HCT116 (cell line): Measurements from ENCODE around the gene GTPBP1. TPM values are rescaled to one million over a fixed set of nuclear protein-coding genes. Genes with fewer than 3 reads are reported as not detected.

ENCODE experiments used
- ATAC-seq: fragments of 200-7000 bp; cut with Tn5 transposase; 2 replicates; pipeline ENCODE4 v1.9.1; 2020; ENCODE audit warnings: mild to moderate bottlenecking, moderate library complexity
- BruUV-seq: library from RNA; stranded (reverse); fragments of 400-500 nt; replicated peaks from 2 replicates; lab custom pipeline; 2021; lab: Mats Ljungman, UMichigan
- CTCF ChIA-PET: fragments of 300-600 bp; sonication (Branson Sonifier 250); formaldehyde crosslinking; loops from one replicate; lab custom pipeline; 2021; ENCODE audit warnings: antibody characterized with exemption; lab: Charles Lee
- POLR2A ChIA-PET: fragments of 300-600, 350-600 bp; sonication (Branson Sonifier 250); formaldehyde crosslinking; loops from one replicate; lab custom pipeline; 2021; ENCODE audit warnings: antibody characterized with exemption; lab: Charles Lee
- RAD21 ChIA-PET, 2 experiments: fragments of 300-600 bp; sonication (Branson Sonifier 250); formaldehyde crosslinking; loops; one replicate each; lab custom pipeline; 2023; ENCODE audit warnings: low total read pairs in 2 of 2; ENCODE audit not compliant: uncharacterized antibody in 2 of 2, unreplicated experiment in 2 of 2, low non-redundant PET in 1 of 2; lab: Charles Lee
- DNase-seq: peaks from one replicate; pipeline ENCODE4 v3.0.0-alpha.2; 2010; ENCODE audit warnings: low read depth, low spot score
- H2AFZ ChIP-seq: fragments of 200-600 bp; shearing (Covaris generic), sonication (generic); 2 replicates; pipeline ENCODE4 v1.6.1; 2017; ENCODE audit warnings: low read depth, mixed run types, mixed read lengths, antibody characterized with exemption, low read length; ENCODE audit not compliant: poor library complexity, severe bottlenecking
- H3K27ac ChIP-seq: 2 replicates; pipeline ENCODE4 v1.5.1; 2012; ENCODE audit warnings: low read depth, low read length
- H3K27me3 ChIP-seq: fragments of 200-600 bp; sonication (generic); 2 replicates; pipeline ENCODE4 v1.6.1; 2016; ENCODE audit warnings: mixed run types, low read length, mixed read lengths; ENCODE audit not compliant: insufficient read depth
- H3K36me3 ChIP-seq, 2 experiments: fragments of 200-500 bp in 1 of 2; fragments of 200-600 bp in 1 of 2; sonication (Bioruptor generic) in 1 of 2; sonication (generic) in 1 of 2; 2 replicates each; pipeline versions ENCODE4 v1.5.1 to v1.6.1; 2014 to 2016; ENCODE audit warnings: low read length in 2 of 2, inconsistent platforms in 1 of 2, mixed read lengths in 1 of 2, mixed run types in 1 of 2; ENCODE audit not compliant: insufficient read depth in 2 of 2, control insufficient read depth in 1 of 2
- H3K4me1 ChIP-seq, 2 experiments: fragments of 200-600 bp in 1 of 2; sonication (generic) in 1 of 2; 2 replicates each; pipeline versions ENCODE4 v1.5.1 to v1.6.1; 2012 to 2017; ENCODE audit warnings: low read length in 2 of 2, inconsistent platforms in 1 of 2, mild to moderate bottlenecking in 1 of 2, mixed read lengths in 1 of 2, mixed run types in 1 of 2, moderate library complexity in 1 of 2; ENCODE audit not compliant: insufficient read depth in 2 of 2, control insufficient read depth in 1 of 2
- H3K4me2 ChIP-seq: fragments of 200-600 bp; sonication (generic); 2 replicates; pipeline ENCODE4 v1.6.1; 2017; ENCODE audit warnings: mixed run types, low read length, mixed read lengths
- H3K4me3 ChIP-seq, 2 experiments: fragments of 200-600 bp in 1 of 2; sonication (generic) in 1 of 2; replicated peaks in 1 of 2; 2 replicates each; pipeline ENCODE4 v1.5.1; 2011 to 2016; ENCODE audit warnings: low read length in 2 of 2, control low read depth in 1 of 2, low read depth in 1 of 2, mild to moderate bottlenecking in 1 of 2, mixed read lengths in 1 of 2, mixed run types in 1 of 2
- H3K79me2 ChIP-seq: fragments of 200-600 bp; sonication (generic); 2 replicates; pipeline ENCODE4 v1.6.1; 2017; ENCODE audit warnings: mild to moderate bottlenecking, mixed run types, low read length, moderate library complexity, mixed read lengths; ENCODE audit not compliant: insufficient read depth
- H3K9ac ChIP-seq: fragments of 200-600 bp; sonication (generic); 2 replicates; pipeline ENCODE4 v1.6.1; 2016; ENCODE audit warnings: low read length, mixed read lengths
- H3K9me2 ChIP-seq: fragments of 200-600 bp; sonication (generic), shearing (Covaris generic); 2 replicates; pipeline ENCODE4 v1.6.1; 2017; ENCODE audit warnings: mixed run types, mild to moderate bottlenecking, moderate library complexity; ENCODE audit not compliant: insufficient read depth
- H3K9me3 ChIP-seq, 2 experiments: fragments of 200-500 bp in 1 of 2; fragments of 200-600 bp in 1 of 2; sonication (Bioruptor generic) in 1 of 2; sonication (generic) in 1 of 2; 2 replicates each; pipeline ENCODE4 v1.6.1; 2014 to 2017; ENCODE audit warnings: low read length in 2 of 2, mixed read lengths in 2 of 2, inconsistent platforms in 1 of 2, low read depth in 1 of 2, mild to moderate bottlenecking in 1 of 2, mixed run types in 1 of 2, moderate library complexity in 1 of 2; ENCODE audit not compliant: control insufficient read depth in 1 of 2, insufficient read depth in 1 of 2
- H4K20me1 ChIP-seq: fragments of 200-600 bp; sonication (generic), shearing (Covaris generic); 2 replicates; pipeline ENCODE4 v1.6.1; 2017; ENCODE audit warnings: mixed run types, mild to moderate bottlenecking, moderate library complexity; ENCODE audit not compliant: insufficient read depth
- CBX3 ChIP-seq: IDR thresholded peaks from 2 replicates; pipeline ENCODE4 v1.6.1; 2012; ENCODE audit warnings: low read depth
- CEBPB ChIP-seq: IDR thresholded peaks from 2 replicates; pipeline ENCODE4 v1.6.1; 2012; ENCODE audit warnings: low read depth
- EGR1 ChIP-seq: IDR thresholded peaks from 2 replicates; pipeline ENCODE4 v1.6.1; 2012; ENCODE audit warnings: low read depth
- EZH2 ChIP-seq: fragments of 200-600 bp; sonication (generic); IDR thresholded peaks from 2 replicates; pipeline ENCODE4 v1.6.1; 2017; ENCODE audit warnings: antibody characterized with exemption, mixed run types
- POLR2AphosphoS5 ChIP-seq: IDR thresholded peaks from 2 replicates; pipeline ENCODE4 v1.6.1; 2011; ENCODE audit warnings: mild to moderate bottlenecking, low read depth, low read length, moderate library complexity
- YY1 ChIP-seq: IDR thresholded peaks from 2 replicates; pipeline ENCODE4 v1.6.1; 2011; ENCODE audit warnings: low read length, low read depth, moderate library complexity, mild to moderate bottlenecking; ENCODE audit not compliant: insufficient replicate concordance; ENCODE audit errors: extremely low read depth
- ZNF274 ChIP-seq: fragments of 200-500 bp; sonication (Bioruptor generic); IDR thresholded peaks from 2 replicates; pipeline ENCODE4 v1.6.1; 2014; ENCODE audit warnings: mild to moderate bottlenecking, low read depth, low read length, inconsistent platforms
- intact Hi-C: fragments of 100-400 bp; cut with micrococcal nuclease; formaldehyde crosslinking; loops from 2 replicates; pipeline ENCODE4 v1.10.0; 2022
- total RNA-seq: library from RNA; stranded (reverse); gene quantifications from one replicate; pipeline ENCODE4 v1.2.1, GENCODE V29; 2021; ENCODE audit not compliant: unreplicated experiment
- TF ChIP-seq, protein P1 (sequence below): IDR thresholded peaks from 2 replicates; pipeline ENCODE4 v1.6.1; 2011; ENCODE audit warnings: mild to moderate bottlenecking, low read length, moderate library complexity; ENCODE audit not compliant: insufficient replicate concordance; ENCODE audit errors: extremely low read depth
- TF ChIP-seq, protein P2 (sequence below): IDR thresholded peaks from 2 replicates; pipeline ENCODE4 v1.6.1; 2012

GTPBP1 gene
- total RNA-seq, 1 experiment from 2014 or later = 48.2 TPM

GRCh38 chr22:38744981-38745380 is 39.2 kb downstream of the GTPBP1 start:
- RAD21 ChIA-PET = no interaction called here
- H3K4me1 ChIP-seq = peaks cover 8 to 16% of the 10 kb centered on the region in 2 experiments
- H4K20me1 ChIP-seq = no peaks in the 10 kb centered on the region
- H3K9ac ChIP-seq = no peak overlapping the region
- H3K4me2 ChIP-seq = 0 out of 2 replicates have a peak overlapping the region, but pooled peaks have one; percentile 21
- TF ChIP-seq, protein P1, sequence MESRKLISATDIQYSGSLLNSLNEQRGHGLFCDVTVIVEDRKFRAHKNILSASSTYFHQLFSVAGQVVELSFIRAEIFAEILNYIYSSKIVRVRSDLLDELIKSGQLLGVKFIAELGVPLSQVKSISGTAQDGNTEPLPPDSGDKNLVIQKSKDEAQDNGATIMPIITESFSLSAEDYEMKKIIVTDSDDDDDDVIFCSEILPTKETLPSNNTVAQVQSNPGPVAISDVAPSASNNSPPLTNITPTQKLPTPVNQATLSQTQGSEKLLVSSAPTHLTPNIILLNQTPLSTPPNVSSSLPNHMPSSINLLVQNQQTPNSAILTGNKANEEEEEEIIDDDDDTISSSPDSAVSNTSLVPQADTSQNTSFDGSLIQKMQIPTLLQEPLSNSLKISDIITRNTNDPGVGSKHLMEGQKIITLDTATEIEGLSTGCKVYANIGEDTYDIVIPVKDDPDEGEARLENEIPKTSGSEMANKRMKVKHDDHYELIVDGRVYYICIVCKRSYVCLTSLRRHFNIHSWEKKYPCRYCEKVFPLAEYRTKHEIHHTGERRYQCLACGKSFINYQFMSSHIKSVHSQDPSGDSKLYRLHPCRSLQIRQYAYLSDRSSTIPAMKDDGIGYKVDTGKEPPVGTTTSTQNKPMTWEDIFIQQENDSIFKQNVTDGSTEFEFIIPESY = no peak
- TF ChIP-seq CEBPB = no peak
- no peak for TF ChIP-seq POLR2AphosphoS5
- TF ChIP-seq EGR1 = no peak
- no peak for TF ChIP-seq CBX3
- TF ChIP-seq ZNF274 = no peak
- TF ChIP-seq, protein P2, sequence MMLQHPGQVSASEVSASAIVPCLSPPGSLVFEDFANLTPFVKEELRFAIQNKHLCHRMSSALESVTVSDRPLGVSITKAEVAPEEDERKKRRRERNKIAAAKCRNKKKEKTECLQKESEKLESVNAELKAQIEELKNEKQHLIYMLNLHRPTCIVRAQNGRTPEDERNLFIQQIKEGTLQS = no peak
- no peak for TF ChIP-seq EZH2
- TF ChIP-seq YY1 = no peak
- TF ChIP-seq, all 23 proteins: peak for 0
- POLR2A ChIA-PET = no interaction called here
- no peak overlapping the region for H3K4me3 ChIP-seq
- H2AFZ ChIP-seq = no peak overlapping the region
- H3K9me3 ChIP-seq = no peaks in the 10 kb centered on the region
- H3K36me3 ChIP-seq = peaks cover 30 to 45% of the 10 kb centered on the region in 2 experiments
- no peaks in the 10 kb centered on the region for H3K27me3 ChIP-seq
- no TSS peak for BruUV-seq
- no peaks in the 10 kb centered on the region for H3K79me2 ChIP-seq
- peak overlapping the region; percentile 51; the same call in 1 of the 2 replicates for H3K27ac ChIP-seq
- H3K9me2 ChIP-seq = no peaks in the 10 kb centered on the region
- no peak for ATAC-seq
- DNase-seq = no peak
- intact Hi-C loops = no loop called here
- CTCF ChIA-PET = no interaction called here
